Measurements from ENCODE around the gene C10orf88.

C10orf88 gene

GRCh38 chr10:122962405-122962804 lies 8.4 kb upstream of the C10orf88 start:
- TF ChIP-seq CTCF (IDR thresholded peaks at IDR 0.05; ENCODE audit: low read depth, low read length): no peak
- no peak overlapping the region for H3K4me3 ChIP-seq (ENCODE audit: low read depth, low read length)

DNA sequence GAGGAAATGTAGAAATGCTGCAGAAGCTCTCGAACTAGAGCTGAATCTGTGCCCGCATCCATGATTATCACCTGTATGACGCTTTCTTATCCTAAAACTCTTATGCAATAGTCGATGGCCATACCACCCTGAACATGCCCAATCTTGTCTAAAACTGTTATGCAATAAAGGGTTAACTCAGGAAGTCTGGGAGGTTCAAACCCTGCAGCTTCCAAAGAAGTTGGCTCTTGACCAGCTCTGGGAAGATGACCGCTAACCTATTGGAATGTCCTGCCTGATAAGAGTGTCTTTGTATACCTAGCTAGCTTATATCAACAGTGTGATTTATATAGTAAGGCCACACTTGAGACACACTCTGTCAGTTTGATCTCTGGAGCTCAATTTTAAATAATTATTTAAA lies 3.4 kb upstream of the C10orf88 start:
- TF ChIP-seq CTCF (IDR thresholded peaks at IDR 0.05; ENCODE audit: low read depth, low read length): no peak
- no peak overlapping the region for H3K4me3 ChIP-seq (ENCODE audit: low read depth, low read length)

DNA sequence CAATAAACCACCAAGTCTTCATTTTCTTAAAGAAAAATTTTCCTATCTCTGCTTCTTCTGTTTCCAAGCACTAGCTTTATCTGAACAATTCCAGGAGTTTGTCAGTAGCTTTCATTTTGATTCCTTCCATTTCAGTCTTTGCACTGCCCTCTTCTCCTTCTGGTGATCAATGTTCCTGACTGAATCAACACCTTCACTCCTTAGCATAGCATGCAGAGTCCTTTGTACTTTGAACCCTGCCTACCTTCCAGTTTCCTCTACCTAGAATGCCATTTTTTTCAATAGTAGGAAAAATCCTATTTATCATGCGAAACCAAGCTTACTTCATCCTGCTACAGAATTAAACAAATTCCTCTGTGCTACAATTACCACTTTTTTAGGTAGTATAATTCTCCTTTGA lies 1.9 kb upstream of the C10orf88 start:
- TF ChIP-seq CTCF (IDR thresholded peaks at IDR 0.05; ENCODE audit: low read depth, low read length): no peak
- H3K4me3 ChIP-seq (ENCODE audit: low read depth, low read length): no peak overlapping the region

- no peak for TF ChIP-seq CTCF (IDR thresholded peaks at IDR 0.05; ENCODE audit: low read depth, low read length)
- peak overlapping the region; percentile 88 for H3K4me3 ChIP-seq (ENCODE audit: low read depth, low read length)
These were observed 664 bp upstream of the C10orf88 start for GRCh38 chr10:122954731-122955050.

- TF ChIP-seq CTCF (IDR thresholded peaks at IDR 0.05; ENCODE audit: low read depth, low read length): no peak
- H3K4me3 ChIP-seq (ENCODE audit: low read depth, low read length): no peak overlapping the region
These were observed 4.7 kb downstream of the C10orf88 start for GRCh38 chr10:122949296-122949695.

DNA sequence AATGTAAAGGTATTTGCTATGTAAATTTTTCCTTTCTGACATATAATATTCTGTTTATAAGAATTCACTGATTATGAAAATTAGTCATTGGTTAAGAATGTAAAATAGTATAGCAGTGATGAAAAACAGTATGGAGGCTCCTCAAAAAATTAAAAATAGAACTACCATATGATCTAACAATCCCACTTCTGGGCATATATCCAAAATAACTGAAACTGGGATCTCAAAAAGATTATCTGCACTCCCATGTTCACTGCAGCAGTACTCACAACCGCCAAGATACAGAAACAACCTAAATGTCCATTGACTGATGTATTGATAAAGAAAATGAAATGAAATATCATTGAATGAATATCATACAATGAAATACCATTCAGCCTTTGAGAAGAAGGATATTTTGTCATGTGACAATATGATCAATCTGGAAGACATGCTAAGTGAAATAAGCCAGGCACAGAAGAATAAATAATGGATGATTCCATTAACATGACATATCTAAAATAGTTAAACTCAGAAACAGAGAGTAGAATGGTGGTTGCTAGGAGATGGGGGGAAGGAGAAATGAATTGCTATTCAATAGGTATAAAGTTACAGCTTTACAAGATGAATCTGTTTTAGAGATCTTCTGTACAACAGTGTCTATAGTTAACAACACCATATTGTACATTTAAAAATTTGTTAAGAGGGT lies 14.0 kb downstream of the C10orf88 start:
- no peak for TF ChIP-seq CTCF (IDR thresholded peaks at IDR 0.05; ENCODE audit: low read depth, low read length)
- no peak overlapping the region for H3K4me3 ChIP-seq (ENCODE audit: low read depth, low read length)

DNA sequence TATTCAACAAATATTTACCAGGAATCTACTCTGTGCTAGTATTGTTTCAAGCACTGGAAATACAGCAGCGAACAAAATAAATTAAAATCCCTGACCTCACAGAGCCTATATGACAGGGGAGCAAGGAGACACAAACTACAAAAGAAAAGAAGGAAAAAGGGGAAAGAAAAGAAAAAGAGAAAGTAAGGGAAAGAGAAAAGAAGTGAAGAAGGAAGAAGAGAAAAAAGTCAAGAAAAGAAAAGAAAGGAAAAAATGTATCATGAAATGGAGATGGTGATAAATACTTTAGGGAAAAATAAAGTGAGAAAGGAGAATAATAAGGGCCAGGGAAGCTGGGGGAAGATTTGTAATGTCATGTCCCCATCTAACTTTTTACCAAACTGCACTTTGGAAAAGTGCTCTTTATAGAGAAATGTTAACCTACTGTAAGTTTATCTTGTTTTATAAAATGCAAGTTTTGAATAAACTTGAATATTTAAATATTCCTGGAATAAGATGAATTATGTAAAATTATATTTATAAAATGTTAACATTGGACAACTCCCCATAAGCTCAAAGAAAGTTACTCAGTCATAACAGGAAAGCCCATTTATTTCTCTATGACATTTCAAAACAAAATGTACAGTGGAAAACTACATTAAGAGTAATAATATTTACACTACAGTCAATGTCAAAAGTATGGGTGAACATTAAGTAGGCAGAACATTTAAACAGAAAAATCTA lies 14.7 kb downstream of the C10orf88 start:
- no peak for TF ChIP-seq CTCF (IDR thresholded peaks at IDR 0.05; ENCODE audit: low read depth, low read length)
- H3K4me3 ChIP-seq (ENCODE audit: low read depth, low read length): no peak overlapping the region
